ENCODE data around the gene GABRP.

Gene GABRP

DNA sequence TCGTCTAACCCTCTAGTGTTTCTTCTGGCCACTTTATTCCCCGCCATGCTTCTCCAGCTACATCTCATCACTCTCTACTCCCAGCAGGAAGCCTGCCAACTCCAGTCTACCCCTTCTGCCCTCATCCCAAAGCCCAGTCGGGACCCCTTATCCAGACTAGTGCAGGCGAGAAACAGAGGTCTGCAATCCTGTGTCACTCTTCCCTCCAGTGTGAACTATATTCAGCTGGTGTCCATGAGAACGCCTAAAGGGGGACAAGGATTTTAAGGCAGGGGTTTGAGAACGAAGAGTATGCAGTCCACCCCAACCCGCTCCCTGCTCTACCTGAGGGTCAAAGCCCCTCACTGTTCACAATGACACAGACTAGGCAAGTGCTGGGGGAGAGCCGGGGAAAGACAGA is 41.7 kb upstream of the GABRP start:
- Histone ChIP-seq H3K27ac (no peak overlapping the region), H3K4me3 (no peak overlapping the region)
- no peak for DNase-seq (ENCODE audit: low spot score)
- TF ChIP-seq, protein P1, sequence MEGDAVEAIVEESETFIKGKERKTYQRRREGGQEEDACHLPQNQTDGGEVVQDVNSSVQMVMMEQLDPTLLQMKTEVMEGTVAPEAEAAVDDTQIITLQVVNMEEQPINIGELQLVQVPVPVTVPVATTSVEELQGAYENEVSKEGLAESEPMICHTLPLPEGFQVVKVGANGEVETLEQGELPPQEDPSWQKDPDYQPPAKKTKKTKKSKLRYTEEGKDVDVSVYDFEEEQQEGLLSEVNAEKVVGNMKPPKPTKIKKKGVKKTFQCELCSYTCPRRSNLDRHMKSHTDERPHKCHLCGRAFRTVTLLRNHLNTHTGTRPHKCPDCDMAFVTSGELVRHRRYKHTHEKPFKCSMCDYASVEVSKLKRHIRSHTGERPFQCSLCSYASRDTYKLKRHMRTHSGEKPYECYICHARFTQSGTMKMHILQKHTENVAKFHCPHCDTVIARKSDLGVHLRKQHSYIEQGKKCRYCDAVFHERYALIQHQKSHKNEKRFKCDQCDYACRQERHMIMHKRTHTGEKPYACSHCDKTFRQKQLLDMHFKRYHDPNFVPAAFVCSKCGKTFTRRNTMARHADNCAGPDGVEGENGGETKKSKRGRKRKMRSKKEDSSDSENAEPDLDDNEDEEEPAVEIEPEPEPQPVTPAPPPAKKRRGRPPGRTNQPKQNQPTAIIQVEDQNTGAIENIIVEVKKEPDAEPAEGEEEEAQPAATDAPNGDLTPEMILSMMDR (IDR thresholded peaks at IDR 0.05), result no peak

DNA sequence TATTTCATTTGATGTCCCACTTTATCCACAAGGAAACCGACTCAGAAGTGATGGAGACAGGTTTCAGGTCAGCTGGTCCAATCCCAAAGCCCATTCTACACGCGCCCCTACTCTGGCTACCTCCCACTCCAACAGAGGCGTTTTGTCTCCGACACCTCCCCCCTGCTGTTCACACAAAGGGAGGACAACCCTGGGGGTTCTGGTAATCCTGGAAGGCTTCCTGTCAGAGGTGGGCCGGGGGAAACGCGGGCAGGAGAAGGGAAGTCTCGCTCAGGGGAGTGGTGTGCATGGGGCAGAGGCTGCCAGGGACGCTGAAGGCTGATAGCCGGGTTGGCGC is 39.7 kb upstream of the GABRP start:
- no peak for DNase-seq (ENCODE audit: low spot score)
- TF ChIP-seq, protein P1 (IDR thresholded peaks at IDR 0.05), result no peak
- Histone ChIP-seq H3K27ac (no peak overlapping the region), H3K4me3 (peak overlapping the region; percentile 44)

DNA sequence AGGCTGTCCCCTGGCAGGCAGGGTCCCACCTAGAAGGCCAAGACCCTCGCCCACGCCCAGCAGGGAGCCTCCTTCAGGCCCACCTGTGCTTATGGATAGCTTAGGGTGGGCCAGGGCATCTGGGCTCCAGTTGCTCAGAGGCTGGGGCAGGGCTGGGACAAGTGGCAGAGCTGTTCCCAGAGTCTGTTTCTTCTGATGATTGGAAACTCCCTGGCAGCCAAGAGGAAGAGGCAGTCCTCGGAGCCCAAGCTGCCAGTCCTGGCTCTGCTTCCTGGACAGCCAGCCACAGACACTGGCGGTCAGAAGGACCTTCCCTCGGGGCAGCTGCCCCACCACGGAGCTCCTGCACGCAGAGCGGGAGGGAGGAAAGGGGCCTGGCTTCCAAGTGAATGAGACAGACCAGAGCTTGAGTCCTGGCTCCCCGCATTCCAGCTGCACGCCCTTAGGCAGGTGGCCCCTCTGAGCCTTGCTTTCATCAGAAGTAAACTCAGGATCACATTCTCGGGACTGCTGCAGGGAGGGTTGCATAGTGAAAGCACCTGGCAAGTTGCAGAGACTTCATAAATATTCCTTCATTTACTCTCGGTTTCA is 37.9 kb upstream of the GABRP start:
- H3K4me3 ChIP-seq, result no peak overlapping the region
- TF ChIP-seq, protein P1 (IDR thresholded peaks at IDR 0.05), result no peak

DNA sequence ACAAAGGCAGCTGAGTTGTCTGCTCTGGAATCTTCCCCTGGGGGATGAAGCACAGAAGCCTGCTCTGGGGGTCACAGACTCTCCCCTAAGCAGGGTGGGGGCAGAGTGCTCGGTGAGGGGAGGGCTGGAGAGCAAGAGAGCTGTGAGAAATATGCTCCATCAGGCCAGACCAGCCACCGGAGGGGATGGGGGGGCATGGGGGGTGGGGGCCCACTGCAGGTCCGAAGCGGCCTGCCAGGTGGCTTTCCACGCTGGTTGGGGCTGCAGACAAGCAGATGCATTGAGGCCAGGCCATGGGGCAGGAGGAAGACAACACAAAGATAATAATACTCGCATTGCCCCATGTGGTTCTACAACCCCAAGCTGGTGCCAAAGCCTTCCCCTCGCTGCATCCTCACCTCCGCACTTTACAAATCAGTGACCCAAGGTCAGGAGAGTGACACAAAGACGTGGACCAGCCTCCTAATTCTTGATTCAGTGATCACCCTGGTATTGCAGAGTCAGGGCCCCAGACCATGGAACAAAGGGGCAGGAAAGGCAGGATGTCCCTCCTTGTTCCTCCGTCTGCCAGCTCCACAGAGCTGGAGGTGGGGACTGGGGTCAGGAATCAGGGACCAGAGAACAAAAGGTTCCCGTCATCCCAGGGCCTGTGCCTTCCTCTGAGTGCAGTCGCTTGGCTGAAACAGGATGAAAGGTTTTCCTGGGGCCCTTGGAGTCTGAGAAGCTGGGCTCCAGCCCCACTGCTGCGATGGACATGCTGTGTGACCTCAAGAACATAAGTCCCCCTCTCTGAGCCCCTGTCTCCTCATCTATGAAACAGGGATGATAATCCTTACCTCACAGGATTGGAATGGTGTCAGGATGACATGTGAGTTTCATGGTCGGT is 37.2 kb upstream of the GABRP start:
- DNase-seq (ENCODE audit: low spot score), result no peak
- H3K27ac ChIP-seq, result no peak overlapping the region
- no peak overlapping the region for H3K4me3 ChIP-seq
- TF ChIP-seq, protein P1 (IDR thresholded peaks at IDR 0.05), result no peak

More for the DNA sequence above, 37.9 kb upstream of the GABRP start:
- no peak for DNase-seq (ENCODE audit: low spot score)
- no peak overlapping the region for H3K27ac ChIP-seq

DNA sequence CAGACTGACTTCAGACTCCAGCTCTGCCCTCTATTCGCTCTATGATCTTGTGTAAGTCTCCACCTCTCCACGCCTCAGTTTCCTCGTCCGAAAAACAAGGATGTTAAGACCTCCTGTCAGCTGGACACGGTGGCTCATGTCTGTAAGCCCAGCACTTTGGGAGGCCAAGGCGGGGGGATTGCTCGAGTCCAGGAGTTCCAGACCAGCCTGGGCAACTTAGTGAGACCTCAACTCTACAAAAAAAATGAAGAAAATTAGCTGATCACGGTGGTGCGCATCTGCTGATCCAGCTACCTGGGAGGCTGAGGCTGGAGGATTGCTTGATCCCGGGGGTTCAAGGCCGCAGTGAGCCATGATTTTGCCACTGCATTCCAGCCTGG is 36.6 kb upstream of the GABRP start:
- Histone ChIP-seq H3K4me3 (no peak overlapping the region), H3K27ac (no peak overlapping the region)
- TF ChIP-seq, protein P1 (IDR thresholded peaks at IDR 0.05), result no peak
- no peak for DNase-seq (ENCODE audit: low spot score)

DNA sequence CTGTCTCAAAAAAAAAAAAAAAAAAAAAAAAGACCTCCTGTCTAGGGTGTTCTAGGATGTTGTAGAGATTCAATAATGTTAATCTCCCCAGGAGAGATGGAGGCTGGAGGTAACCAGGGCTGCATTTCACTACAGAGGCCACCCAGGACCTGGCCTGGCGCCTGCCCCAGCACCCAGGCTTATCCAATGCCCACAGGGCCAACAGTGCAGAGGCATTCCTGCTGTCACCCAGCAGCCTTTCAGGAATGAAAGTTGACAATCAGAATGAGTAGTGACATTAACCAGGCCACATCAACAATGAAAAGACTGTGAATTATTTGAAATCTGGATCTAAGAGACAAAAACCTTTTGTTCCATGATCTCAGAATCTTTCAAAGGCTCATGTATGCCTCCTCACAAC is 36.2 kb upstream of the GABRP start:
- Histone ChIP-seq H3K4me3 (no peak overlapping the region), H3K27ac (no peak overlapping the region)
- TF ChIP-seq, protein P1 (IDR thresholded peaks at IDR 0.05), result no peak
- no peak for DNase-seq (ENCODE audit: low spot score)

DNA sequence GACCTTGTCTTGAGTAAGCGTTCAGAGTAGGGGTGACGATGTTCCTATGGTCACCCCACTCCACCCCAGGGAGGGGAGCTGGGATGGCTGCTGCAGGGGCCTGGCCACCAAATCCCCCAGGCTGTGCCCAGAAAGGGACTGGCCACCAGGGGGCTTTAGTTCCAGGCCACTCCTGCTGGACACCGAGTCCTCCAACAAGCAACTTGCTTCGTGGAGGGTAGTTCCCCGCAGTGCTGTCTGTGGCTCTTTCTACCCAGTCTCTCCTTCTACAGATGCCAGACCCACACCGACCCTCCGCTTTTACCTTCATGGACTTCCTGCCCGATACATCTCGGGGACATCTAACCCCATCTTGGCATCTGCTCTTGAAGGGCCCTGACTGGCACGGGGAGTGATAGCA is 35.7 kb upstream of the GABRP start:
- no peak for DNase-seq (ENCODE audit: low spot score)
- TF ChIP-seq, protein P1 (IDR thresholded peaks at IDR 0.05), result no peak
- Histone ChIP-seq H3K4me3 (no peak overlapping the region), H3K27ac (no peak overlapping the region)

All from coronary artery (tissue), 2 donors.